HepG2 (cell line): Measurements from ENCODE around the gene SH2D3C. TPM values are rescaled to one million over a fixed set of nuclear protein-coding genes. Genes with fewer than 3 reads are reported as not detected.

ENCODE experiments used
- BCL6 ChIP-seq: IDR thresholded peaks from 2 replicates; pipeline ENCODE4 v1.6.1; 2016; ENCODE audit warnings: missing genetic modification reagents, missing compliant biosample characterization
- CREB3 ChIP-seq: sonication (generic); formaldehyde crosslinking; IDR thresholded peaks from 2 replicates; pipeline ENCODE4 v1.5.0; 2020; ENCODE audit warnings: missing genetic modification reagents
- CSRNP1 ChIP-seq: sonication (generic); formaldehyde crosslinking; IDR thresholded peaks from 2 replicates; pipeline ENCODE4 v1.8.1; 2023; ENCODE audit warnings: mild to moderate bottlenecking, missing genetic modification reagents
- FOXA1 ChIP-seq, 2 experiments: fragments of 450-650 bp in 1 of 2; sonication (generic) in 1 of 2; formaldehyde crosslinking in 1 of 2; IDR thresholded peaks; 2 replicates each; pipeline versions ENCODE4 v1.4.0 to v1.6.1; 2016 to 2020; ENCODE audit warnings: missing genetic modification reagents in 1 of 2
- MXD4 ChIP-seq: IDR thresholded peaks from 2 replicates; pipeline ENCODE4 v1.6.1; 2016; ENCODE audit warnings: mild to moderate bottlenecking, missing biosample characterization, missing genetic modification reagents
- NCOA2 ChIP-seq: sonication (generic); formaldehyde crosslinking; IDR thresholded peaks from 2 replicates; pipeline ENCODE4 v1.8.0; 2022; ENCODE audit warnings: inconsistent platforms
- NFIB ChIP-seq: sonication (generic); formaldehyde crosslinking; IDR thresholded peaks from 2 replicates; pipeline ENCODE4 v1.9.0; 2021; ENCODE audit warnings: missing genetic modification reagents, mild to moderate bottlenecking, borderline replicate concordance
- PBX2 ChIP-seq: IDR thresholded peaks from 2 replicates; pipeline ENCODE4 v1.6.1; 2016; ENCODE audit warnings: control low read depth
- THAP8 ChIP-seq: sonication (generic); formaldehyde crosslinking; IDR thresholded peaks from 2 replicates; pipeline ENCODE4 v1.5.1; 2020; ENCODE audit warnings: missing genetic modification reagents, mild to moderate bottlenecking, borderline replicate concordance
- TRIM24 ChIP-seq: sonication (generic); formaldehyde crosslinking; IDR thresholded peaks from 2 replicates; pipeline ENCODE4 v1.8.0; 2022; ENCODE audit warnings: mild to moderate bottlenecking, missing genetic modification reagents
- ZBTB25 ChIP-seq: IDR thresholded peaks from 2 replicates; pipeline ENCODE4 v1.6.1; 2018; ENCODE audit warnings: missing genetic modification reagents
- ZBTB4 ChIP-seq: sonication (generic); formaldehyde crosslinking; IDR thresholded peaks from 2 replicates; pipeline ENCODE4 v1.4.0; 2020; ENCODE audit warnings: missing genetic modification reagents, mild to moderate bottlenecking, borderline replicate concordance
- ZFAT ChIP-seq: sonication (generic); formaldehyde crosslinking; conservative IDR thresholded peaks from 2 replicates; pipeline ENCODE4 v1.8.1; 2023; ENCODE audit warnings: missing genetic modification reagents, inconsistent platforms
- ZGPAT ChIP-seq: IDR thresholded peaks from 2 replicates; pipeline ENCODE4 v1.6.1; 2016; ENCODE audit warnings: mild to moderate bottlenecking
- ZNF101 ChIP-seq: sonication (generic); formaldehyde crosslinking; IDR thresholded peaks from 2 replicates; pipeline ENCODE4 v1.4.0; 2020; ENCODE audit warnings: mild to moderate bottlenecking, low read depth, missing genetic modification reagents, borderline replicate concordance
- ZNF224 ChIP-seq: sonication (generic); formaldehyde crosslinking; IDR thresholded peaks from 2 replicates; pipeline ENCODE4 v1.5.0; 2020; ENCODE audit warnings: mild to moderate bottlenecking, missing genetic modification reagents
- ZNF589 ChIP-seq: sonication (generic); formaldehyde crosslinking; conservative IDR thresholded peaks from 2 replicates; pipeline ENCODE4 v1.8.0; 2022; ENCODE audit warnings: mild to moderate bottlenecking, moderate library complexity, missing genetic modification reagents
- ZNF768 ChIP-seq: sonication (generic); formaldehyde crosslinking; IDR thresholded peaks from 2 replicates; pipeline ENCODE4 v1.4.0; 2020; ENCODE audit warnings: missing genetic modification reagents
- polyA plus RNA-seq, 8 experiments: library from polyadenylated mRNA; depleted of rRNA in 3 of 8; stranded (reverse) in 7 of 8; unstranded in 1 of 8; fragments of >200 nt; fragmentation: Illumina TruSeq in 4 of 8; extraction: Trizol in 4 of 8; gene quantifications; 2 replicates each; pipeline versions ENCODE4 v1.2.1 to v1.2.3, GENCODE V29; 2011 to 2016; ENCODE audit warnings: low read depth in 4 of 8, missing spikeins in 1 of 8, mixed read lengths in 1 of 8; ENCODE audit not compliant: insufficient read depth in 1 of 8
- total RNA-seq, 5 experiments: library from RNA; depleted of rRNA; stranded (reverse); fragments of >200 nt; fragmentation: Illumina TruSeq; extraction: Trizol; gene quantifications; 2 replicates each; pipeline ENCODE4 v1.2.3, GENCODE V29; 2016; ENCODE audit warnings: low read depth in 1 of 5

SH2D3C gene
- total and polyA plus RNA-seq, 2 of the 13 experiments (the other 11 are each of a cell fraction or from before 2014, with no cell fraction given) = not detected

- TF ChIP-seq NFIB (CRISPR knock-in tag) = no peak
- no peak for TF ChIP-seq ZFAT (CRISPR knock-in tag)
- TF ChIP-seq ZNF768 (CRISPR knock-in tag) = peak; percentile 49; the same call in 1 of the 2 replicates
- peak; percentile 56 for TF ChIP-seq BCL6 (CRISPR knock-in tag)
- TF ChIP-seq PBX2 (CRISPR knock-in tag) = no peak
- TF ChIP-seq ZBTB25 (CRISPR knock-in tag) = no peak
- TF ChIP-seq ZNF589 (CRISPR knock-in tag) = no peak
- no peak for TF ChIP-seq ZBTB4 (CRISPR knock-in tag)
- TF ChIP-seq ZNF224 (CRISPR knock-in tag) = no peak
- no peak for TF ChIP-seq NCOA2 (CRISPR knock-in tag)
- no peak for TF ChIP-seq THAP8 (CRISPR knock-in tag)
- no peak for TF ChIP-seq FOXA1 (IDR thresholded peaks at IDR 0.05)
- no peak for TF ChIP-seq FOXA1 (CRISPR knock-in tag; IDR thresholded peaks at IDR 0.05)
- peak; percentile 69; the same call in 1 of the 2 replicates for TF ChIP-seq ZGPAT
- 0 out of 2 replicates have a peak, but pooled peaks have one; percentile 64 for TF ChIP-seq MXD4 (CRISPR knock-in tag)
- TF ChIP-seq TRIM24 (CRISPR knock-in tag) = no peak
- TF ChIP-seq ZNF101 (CRISPR knock-in tag) = no peak
- TF ChIP-seq CREB3 (CRISPR knock-in tag) = no peak
- TF ChIP-seq CSRNP1 = no peak
Measured at GRCh38 chr9:127825319-127826051, 47.0 kb upstream of the SH2D3C start (continued).
